LNCAP (cell line): ENCODE data around the gene SOHLH1.

Experiments used
- CTCF ChIP-seq: fragments of 450-650 bp; IDR thresholded peaks from 2 replicates; pipeline ENCODE4 v1.5.1; 2017; ENCODE audit warnings: mild to moderate bottlenecking

Gene SOHLH1

GRCh38 chr9:135743546-135744332 is 44.5 kb upstream of the SOHLH1 start:
- no peak for TF ChIP-seq CTCF

- no peak for TF ChIP-seq CTCF
These were observed 43.7 kb upstream of the SOHLH1 start for GRCh38 chr9:135743021-135743420.

- no peak for TF ChIP-seq CTCF
These were observed 42.3 kb upstream of the SOHLH1 start for GRCh38 chr9:135741276-135742219.

- TF ChIP-seq CTCF = no peak
These were observed 40.3 kb upstream of the SOHLH1 start for GRCh38 chr9:135739271-135740220.

GRCh38 chr9:135737840-135738521 is 38.7 kb upstream of the SOHLH1 start:
- no peak for TF ChIP-seq CTCF

- no peak for TF ChIP-seq CTCF
These were observed 37.9 kb upstream of the SOHLH1 start for GRCh38 chr9:135736979-135737839.
